Lower lobe of right lung (tissue), 2 donors: ENCODE results near the gene NOCT. TPM values are rescaled to one million over a fixed set of nuclear protein-coding genes. Genes with fewer than 3 reads are reported as not detected.
"Not testable (repeated sequence)": the region's sequence is repeated elsewhere in the genome, so short reads cannot be mapped to it uniquely, and the experiment has no call there.

ENCODE experiments used
- ATAC-seq, 2 donors: fragments of 200-7000 bp; cut with Tn5 transposase; one replicate each; pipeline ENCODE4 v1.9.1; 2020 to 2022; ENCODE audit warnings: mild to moderate bottlenecking in 2 of 2, moderate library complexity in 2 of 2
- DNase-seq: peaks from one replicate; pipeline ENCODE4 v3.0.0-alpha.2; 2020
- H3K27ac ChIP-seq: fragments of 200-600 bp; one replicate; pipeline ENCODE4 v1.8.0; 2022
- H3K27me3 ChIP-seq: fragments of 200-600 bp; one replicate; pipeline ENCODE4 v1.8.0; 2022; ENCODE audit warnings: low read depth
- H3K36me3 ChIP-seq: fragments of 200-600 bp; one replicate; pipeline ENCODE4 v1.8.0; 2022; ENCODE audit warnings: mild to moderate bottlenecking
- H3K4me1 ChIP-seq: fragments of 200-600 bp; one replicate; pipeline ENCODE4 v1.8.0; 2022
- H3K4me3 ChIP-seq: fragments of 200-600 bp; one replicate; pipeline ENCODE4 v1.8.0; 2022; ENCODE audit warnings: mild to moderate bottlenecking
- H3K9me3 ChIP-seq: fragments of 200-600 bp; one replicate; pipeline ENCODE4 v1.8.0; 2022
- CTCF ChIP-seq: fragments of 200-600 bp; IDR thresholded peaks from one replicate; pipeline ENCODE4 v1.8.0; 2022; ENCODE audit warnings: antibody characterized with exemption, mild to moderate bottlenecking
- intact Hi-C: fragments of 100-400 bp; cut with DNase I; formaldehyde crosslinking; loops from one replicate; pipeline ENCODE4 v1.11.0; 2022
- total RNA-seq: library from RNA; stranded (reverse); fragmentation: NEBNext Ultra II Directional; extraction: Animal tissue kit (Norgen Biotek cat#: 25700); gene quantifications from one replicate; pipeline ENCODE4 v1.2.1, GENCODE V29; 2021
- donor health status: DM: no; HTN: yes; CAD: no; lungs with severe emphysema.

The NOCT gene
- total RNA-seq, 1 donor from 2014 or later, result 2.8 TPM

- no peaks in the 10 kb centered on the region for H3K9me3 ChIP-seq
- peaks cover 15% of the 10 kb centered on the region for H3K4me1 ChIP-seq
Measured at GRCh38 chr4:139020384-139020783, 4.8 kb downstream of the NOCT start.

GRCh38 chr4:139021071-139021470, 5.5 kb downstream of the NOCT start:
- intact Hi-C loops, H3K27ac ChIP-seq, H3K36me3 ChIP-seq, ATAC-seq, DNase-seq, H3K4me3 ChIP-seq, H3K9me3 ChIP-seq, H3K27me3 ChIP-seq: not testable (repeated sequence)
- peaks cover 15% of the 10 kb centered on the region for H3K4me1 ChIP-seq

More at GRCh38 chr4:139020384-139020783, 4.8 kb downstream of the NOCT start:
- TF ChIP-seq CTCF, result no peak
- Histone ChIP-seq H3K27me3 (no peaks in the 10 kb centered on the region), H3K4me3 (no peak overlapping the region), H3K27ac (no peak overlapping the region), H3K36me3 (no peaks in the 10 kb centered on the region)
- intact Hi-C loops, result no loop called here
- no peak for DNase-seq
- ATAC-seq, result no peak

- DNase-seq, result no peak
- Histone ChIP-seq H3K27ac (no peak overlapping the region), H3K9me3 (no peaks in the 10 kb centered on the region), H3K27me3 (no peaks in the 10 kb centered on the region), H3K4me1 (peaks cover 5% of the 10 kb centered on the region), H3K4me3 (no peak overlapping the region), H3K36me3 (no peaks in the 10 kb centered on the region)
- no peak for TF ChIP-seq CTCF
- no peak for ATAC-seq
- intact Hi-C loops, result no loop called here
Measured at GRCh38 chr4:139022835-139023234, 7.3 kb downstream of the NOCT start.

GRCh38 chr4:139024686-139025085, 9.1 kb downstream of the NOCT start:
- no peak for ATAC-seq

GRCh38 chr4:139025841-139026240, 10.3 kb downstream of the NOCT start:
- H3K9me3 ChIP-seq, result no peaks in the 10 kb centered on the region
- H3K4me1 ChIP-seq, result no peaks in the 10 kb centered on the region
- no peak overlapping the region for H3K4me3 ChIP-seq
- no peak for DNase-seq
- ATAC-seq, result no peak
- intact Hi-C loops, result no loop called here
- no peak for TF ChIP-seq CTCF
- H3K27me3 ChIP-seq, result no peaks in the 10 kb centered on the region
- no peak overlapping the region for H3K27ac ChIP-seq
- H3K36me3 ChIP-seq, result peaks cover 6% of the 10 kb centered on the region

More at GRCh38 chr4:139024686-139025085, 9.1 kb downstream of the NOCT start:
- no peak overlapping the region for H3K4me3 ChIP-seq
- peaks cover 6% of the 10 kb centered on the region for H3K36me3 ChIP-seq
- H3K27me3 ChIP-seq, result no peaks in the 10 kb centered on the region
- no peaks in the 10 kb centered on the region for H3K9me3 ChIP-seq
- no peak for DNase-seq
- H3K4me1 ChIP-seq, result no peaks in the 10 kb centered on the region
- no peak overlapping the region for H3K27ac ChIP-seq
- intact Hi-C loops, result no loop called here
- TF ChIP-seq CTCF, result no peak

- no peaks in the 10 kb centered on the region for H3K27me3 ChIP-seq
- no peak for DNase-seq
- H3K4me3 ChIP-seq, result no peak overlapping the region
- H3K27ac ChIP-seq, result no peak overlapping the region
- H3K36me3 ChIP-seq, result peaks cover 6% of the 10 kb centered on the region
- no peak for TF ChIP-seq CTCF
- no peak for ATAC-seq
- H3K9me3 ChIP-seq, result no peaks in the 10 kb centered on the region
- intact Hi-C loops, result no loop called here
- H3K4me1 ChIP-seq, result no peaks in the 10 kb centered on the region
Measured at GRCh38 chr4:139027776-139028175, 12.2 kb downstream of the NOCT start.
